ENCODE data around the gene IP6K1.

DNA sequence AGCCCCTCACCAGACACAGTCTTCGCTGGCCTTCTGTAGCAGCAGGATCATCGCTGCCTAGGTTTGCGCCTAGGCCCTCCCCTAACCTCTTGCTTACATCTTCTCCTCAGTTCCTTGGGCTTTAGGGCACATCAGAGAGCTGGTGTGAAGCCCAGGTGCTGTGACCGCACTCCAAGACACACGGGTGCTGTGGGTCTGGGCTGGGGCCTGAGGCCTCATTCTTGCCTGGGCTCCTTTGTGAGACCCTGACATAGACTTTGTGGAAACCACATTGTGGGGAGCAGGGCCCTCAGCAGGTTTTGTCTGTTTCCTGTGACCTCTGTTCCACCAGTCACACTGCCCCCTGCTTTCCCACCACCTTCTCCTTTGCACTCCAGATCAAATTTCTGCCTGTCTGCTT, 74.9 kb downstream of the IP6K1 start:
- TF ChIP-seq, protein P1, sequence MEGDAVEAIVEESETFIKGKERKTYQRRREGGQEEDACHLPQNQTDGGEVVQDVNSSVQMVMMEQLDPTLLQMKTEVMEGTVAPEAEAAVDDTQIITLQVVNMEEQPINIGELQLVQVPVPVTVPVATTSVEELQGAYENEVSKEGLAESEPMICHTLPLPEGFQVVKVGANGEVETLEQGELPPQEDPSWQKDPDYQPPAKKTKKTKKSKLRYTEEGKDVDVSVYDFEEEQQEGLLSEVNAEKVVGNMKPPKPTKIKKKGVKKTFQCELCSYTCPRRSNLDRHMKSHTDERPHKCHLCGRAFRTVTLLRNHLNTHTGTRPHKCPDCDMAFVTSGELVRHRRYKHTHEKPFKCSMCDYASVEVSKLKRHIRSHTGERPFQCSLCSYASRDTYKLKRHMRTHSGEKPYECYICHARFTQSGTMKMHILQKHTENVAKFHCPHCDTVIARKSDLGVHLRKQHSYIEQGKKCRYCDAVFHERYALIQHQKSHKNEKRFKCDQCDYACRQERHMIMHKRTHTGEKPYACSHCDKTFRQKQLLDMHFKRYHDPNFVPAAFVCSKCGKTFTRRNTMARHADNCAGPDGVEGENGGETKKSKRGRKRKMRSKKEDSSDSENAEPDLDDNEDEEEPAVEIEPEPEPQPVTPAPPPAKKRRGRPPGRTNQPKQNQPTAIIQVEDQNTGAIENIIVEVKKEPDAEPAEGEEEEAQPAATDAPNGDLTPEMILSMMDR (conservative IDR thresholded peaks at IDR 0.05; ENCODE audit: low read length) = peak; percentile 24
- TF ChIP-seq EZH2phosphoT487 (IDR thresholded peaks at IDR 0.05; ENCODE audit: borderline replicate concordance) = no peak

All from Loucy (cell line).